Smooth muscle cell (in vitro differentiated cells): ENCODE measurements around the gene SEPTIN12. TPM values are rescaled to one million over a fixed set of nuclear protein-coding genes. Genes with fewer than 3 reads are reported as not detected.

Experiments used
- DNase-seq: peaks from one replicate; lab custom pipeline; 2025; ENCODE audit not compliant: unreplicated experiment; lab: John Stamatoyannopoulos, UW
- H2AFZ ChIP-seq: fragments of 200-600 bp; sonication (generic); 2 replicates; pipeline ENCODE4 v1.6.0; 2016; ENCODE audit warnings: antibody characterized with exemption, low read depth, mild to moderate bottlenecking
- H3F3A ChIP-seq: fragments of 200-600 bp; sonication (generic); 2 replicates; pipeline ENCODE4 v1.6.0; 2017; ENCODE audit warnings: antibody characterized with exemption, low read depth
- H3K27ac ChIP-seq: fragments of 200-600 bp; sonication (generic); 2 replicates; pipeline ENCODE4 v1.5.1; 2016; ENCODE audit warnings: low read depth, mild to moderate bottlenecking
- H3K27me3 ChIP-seq: fragments of 200-600 bp; sonication (generic); 2 replicates; pipeline ENCODE4 v1.6.1; 2016; ENCODE audit warnings: low read depth, mild to moderate bottlenecking
- H3K36me3 ChIP-seq: fragments of 200-600 bp; sonication (generic); 2 replicates; pipeline ENCODE4 v1.5.1; 2016; ENCODE audit warnings: low read depth
- H3K4me1 ChIP-seq: fragments of 200-600 bp; sonication (generic); 2 replicates; pipeline ENCODE4 v1.5.1; 2016; ENCODE audit warnings: low read depth
- H3K4me2 ChIP-seq: fragments of 200-600 bp; sonication (generic); 2 replicates; pipeline ENCODE4 v1.6.0; 2016; ENCODE audit warnings: mild to moderate bottlenecking
- H3K4me3 ChIP-seq: fragments of 200-600 bp; sonication (generic); 2 replicates; pipeline ENCODE4 v1.5.1; 2016; ENCODE audit warnings: mild to moderate bottlenecking
- H3K79me2 ChIP-seq: fragments of 200-600 bp; sonication (generic); 2 replicates; pipeline ENCODE4 v1.6.0; 2016; ENCODE audit warnings: low read depth, mild to moderate bottlenecking
- H3K9ac ChIP-seq: fragments of 200-600 bp; sonication (generic); 2 replicates; pipeline ENCODE4 v1.6.0; 2016; ENCODE audit warnings: low read depth
- H3K9me3 ChIP-seq: fragments of 200-600 bp; sonication (generic); replicated peaks from 2 replicates; pipeline ENCODE4 v1.5.1; 2016; ENCODE audit warnings: low read depth
- H4K20me1 ChIP-seq: fragments of 200-600 bp; sonication (generic); 2 replicates; pipeline ENCODE4 v1.6.0; 2016; ENCODE audit warnings: low read depth
- WGBS: methylation state at CpG from one replicate; pipeline ENCODE4 v1.1.7; 2016; ENCODE audit warnings: low lambda C conversion rate; 5-methylcytosine and 5-hydroxymethylcytosine counted together
- polyA plus RNA-seq: library from polyadenylated mRNA; unstranded; fragments of >200 nt; fragmentation: Nextera tagmentation; extraction: Ambion mirVana; gene quantifications from 2 replicates; pipeline ENCODE4 v1.2.1, GENCODE V29; 2016
- total RNA-seq: library from RNA; depleted of rRNA; stranded (reverse); fragments of >200 nt; gene quantifications from 2 replicates; pipeline ENCODE4 v1.2.3, GENCODE V29; 2014
- TF ChIP-seq, protein P1 (sequence below): fragments of 200-600 bp; sonication (generic); IDR thresholded peaks from 2 replicates; pipeline ENCODE4 v1.5.1; 2017; ENCODE audit warnings: borderline replicate concordance, mild to moderate bottlenecking, antibody characterized with exemption; ENCODE audit not compliant: insufficient read depth, poor library complexity, severe bottlenecking

Gene SEPTIN12
- total and polyA plus RNA-seq, 2 experiments from 2014 or later: not detected

- Histone ChIP-seq H3K4me2 (no peak overlapping the region), H3K27me3 (no peaks in the 10 kb centered on the region), H3K4me3 (no peak overlapping the region), H3K4me1 (peaks cover 6% of the 10 kb centered on the region), H3K27ac (no peak overlapping the region), H2AFZ (no peak overlapping the region), H3F3A (peaks cover 3% of the 10 kb centered on the region), H4K20me1 (no peaks in the 10 kb centered on the region), H3K36me3 (no peaks in the 10 kb centered on the region), H3K9me3 (no peaks in the 10 kb centered on the region), H3K9ac (no peak overlapping the region), H3K79me2 (peaks cover 8% of the 10 kb centered on the region)
- no peak for DNase-seq
- TF ChIP-seq, protein P1, sequence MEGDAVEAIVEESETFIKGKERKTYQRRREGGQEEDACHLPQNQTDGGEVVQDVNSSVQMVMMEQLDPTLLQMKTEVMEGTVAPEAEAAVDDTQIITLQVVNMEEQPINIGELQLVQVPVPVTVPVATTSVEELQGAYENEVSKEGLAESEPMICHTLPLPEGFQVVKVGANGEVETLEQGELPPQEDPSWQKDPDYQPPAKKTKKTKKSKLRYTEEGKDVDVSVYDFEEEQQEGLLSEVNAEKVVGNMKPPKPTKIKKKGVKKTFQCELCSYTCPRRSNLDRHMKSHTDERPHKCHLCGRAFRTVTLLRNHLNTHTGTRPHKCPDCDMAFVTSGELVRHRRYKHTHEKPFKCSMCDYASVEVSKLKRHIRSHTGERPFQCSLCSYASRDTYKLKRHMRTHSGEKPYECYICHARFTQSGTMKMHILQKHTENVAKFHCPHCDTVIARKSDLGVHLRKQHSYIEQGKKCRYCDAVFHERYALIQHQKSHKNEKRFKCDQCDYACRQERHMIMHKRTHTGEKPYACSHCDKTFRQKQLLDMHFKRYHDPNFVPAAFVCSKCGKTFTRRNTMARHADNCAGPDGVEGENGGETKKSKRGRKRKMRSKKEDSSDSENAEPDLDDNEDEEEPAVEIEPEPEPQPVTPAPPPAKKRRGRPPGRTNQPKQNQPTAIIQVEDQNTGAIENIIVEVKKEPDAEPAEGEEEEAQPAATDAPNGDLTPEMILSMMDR: no peak
- 69% methylated on average over 15 of the region's 15 CpGs for WGBS
Measured at GRCh38 chr16:4737545-4737944, 50.6 kb downstream of the SEPTIN12 start.

DNA sequence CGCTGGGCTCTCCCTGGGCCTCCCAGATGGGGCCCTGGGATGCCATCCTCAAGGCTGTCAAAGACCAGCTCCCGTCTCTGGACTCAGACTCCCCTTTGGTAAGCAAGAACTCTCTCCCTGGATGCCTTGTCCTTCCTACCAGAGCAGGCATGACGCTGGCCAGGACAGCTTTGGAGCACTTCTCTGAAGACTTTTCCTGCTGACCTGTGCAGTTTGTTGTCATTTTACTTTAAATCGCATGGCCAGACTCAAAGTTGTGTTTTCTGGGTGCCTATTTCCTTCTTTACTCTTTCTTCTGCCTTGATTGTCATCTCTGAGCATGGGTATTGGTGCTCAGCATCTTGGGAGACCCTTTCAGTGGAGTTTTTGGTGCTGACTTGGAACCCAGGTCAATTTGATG, 51.6 kb downstream of the SEPTIN12 start:
- H3K9ac ChIP-seq: no peak overlapping the region
- no peak overlapping the region for H3K4me2 ChIP-seq
- WGBS: 95% methylated on average over 4 of the region's 4 CpGs
- no peak overlapping the region for H3K27ac ChIP-seq
- peaks cover 8% of the 10 kb centered on the region for H3K79me2 ChIP-seq
- no peak overlapping the region for H3K4me3 ChIP-seq
- H2AFZ ChIP-seq: no peak overlapping the region
- DNase-seq: no peak
- TF ChIP-seq, protein P1: no peak
- H3K9me3 ChIP-seq: no peaks in the 10 kb centered on the region
- H3F3A ChIP-seq: peaks cover 3% of the 10 kb centered on the region
- H4K20me1 ChIP-seq: no peaks in the 10 kb centered on the region
- H3K36me3 ChIP-seq: no peaks in the 10 kb centered on the region
- no peaks in the 10 kb centered on the region for H3K27me3 ChIP-seq
- H3K4me1 ChIP-seq: peaks cover 6% of the 10 kb centered on the region

- peak overlapping the region; percentile 42 for H2AFZ ChIP-seq
- no peaks in the 10 kb centered on the region for H3K9me3 ChIP-seq
- peaks cover 8% of the 10 kb centered on the region for H3K79me2 ChIP-seq
- H3K4me1 ChIP-seq: peaks cover 6% of the 10 kb centered on the region
- TF ChIP-seq, protein P1: no peak
- no peaks in the 10 kb centered on the region for H4K20me1 ChIP-seq
- WGBS: 13% methylated on average over 34 of the region's 38 CpGs
- peak overlapping the region; percentile 83 for H3K27ac ChIP-seq
- no peaks in the 10 kb centered on the region for H3K36me3 ChIP-seq
- DNase-seq: peak; percentile 69
- peak overlapping the region; percentile 79 for H3K4me3 ChIP-seq
- H3F3A ChIP-seq: peaks cover 3% of the 10 kb centered on the region
- no peaks in the 10 kb centered on the region for H3K27me3 ChIP-seq
- peak overlapping the region; percentile 80 for H3K9ac ChIP-seq
- H3K4me2 ChIP-seq: peak overlapping the region; percentile 87
Measured at GRCh38 chr16:4734730-4735535, 53.2 kb downstream of the SEPTIN12 start.
